K562 (cell line): Measurements from ENCODE around the gene TAF1D. TPM values are rescaled to one million over a fixed set of nuclear protein-coding genes. Genes with fewer than 3 reads are reported as not detected.

Source experiments
- BCLAF1 ChIP-seq, 2 experiments: fragments of 450-650 bp in 1 of 2; IDR thresholded peaks; 2 replicates each; pipeline ENCODE4 v1.6.1; 2011 to 2017; ENCODE audit warnings: low read depth in 2 of 2, antibody characterized with exemption in 1 of 2, borderline replicate concordance in 1 of 2, low read length in 1 of 2, mild to moderate bottlenecking in 1 of 2, mixed read lengths in 1 of 2; ENCODE audit not compliant: control insufficient read depth in 1 of 2
- CREB5 ChIP-seq: fragments of 250-450 bp; sonication (Bioruptor Pico); IDR thresholded peaks from 2 replicates; pipeline ENCODE4 v1.5.0; 2020; ENCODE audit warnings: mild to moderate bottlenecking
- HMG20B ChIP-seq: fragments of 250-450 bp; sonication (Bioruptor Pico); IDR thresholded peaks from 2 replicates; pipeline ENCODE4 v1.5.0; 2021; ENCODE audit warnings: mild to moderate bottlenecking
- LCOR ChIP-seq: sonication (generic); formaldehyde crosslinking; IDR thresholded peaks from 2 replicates; pipeline ENCODE4 v1.8.0; 2022; ENCODE audit warnings: mild to moderate bottlenecking, missing genetic modification reagents
- MECOM ChIP-seq: fragments of 250-450 bp; sonication (Bioruptor Pico); IDR thresholded peaks from 2 replicates; pipeline ENCODE4 v1.8.0; 2022; ENCODE audit warnings: inconsistent platforms
- MEF2D ChIP-seq: conservative IDR thresholded peaks from 2 replicates; pipeline ENCODE4 v1.6.1; 2016; ENCODE audit warnings: low read depth, missing genetic modification characterization, missing compliant biosample characterization
- MEIS2 ChIP-seq: fragments of 450-650 bp; IDR thresholded peaks from 2 replicates; pipeline ENCODE4 v1.6.1; 2014; ENCODE audit warnings: mild to moderate bottlenecking; ENCODE audit not compliant: partially characterized antibody
- MYNN ChIP-seq, 2 experiments: sonication (generic); formaldehyde crosslinking in 1 of 2; IDR thresholded peaks; 2 replicates each; pipeline versions ENCODE4 v1.5.0 to v1.6.1; 2016 to 2020; ENCODE audit warnings: antibody characterized with exemption in 1 of 2, missing genetic modification reagents in 1 of 2
- RUNX1 ChIP-seq: sonication (generic); IDR thresholded peaks from 2 replicates; pipeline ENCODE4 v1.6.1; 2016; ENCODE audit warnings: antibody characterized with exemption, low read depth
- SOX6 ChIP-seq: fragments of 450-650 bp; IDR thresholded peaks from 2 replicates; pipeline ENCODE4 v1.6.1; 2014; ENCODE audit warnings: mild to moderate bottlenecking
- THRA ChIP-seq: fragments of 450-650 bp; IDR thresholded peaks from 2 replicates; pipeline ENCODE4 v1.6.1; 2017; ENCODE audit warnings: mild to moderate bottlenecking, moderate library complexity
- ZBTB7A ChIP-seq: IDR thresholded peaks from 2 replicates; pipeline ENCODE4 v1.6.1; 2011; ENCODE audit warnings: low read depth, mild to moderate bottlenecking, low read length, moderate library complexity, borderline replicate concordance; ENCODE audit not compliant: control insufficient read depth
- ZNF277 ChIP-seq: fragments of 250-450 bp; sonication (Bioruptor Pico); IDR thresholded peaks from 2 replicates; pipeline ENCODE4 v1.8.0; 2022; ENCODE audit warnings: inconsistent platforms, mild to moderate bottlenecking, moderate library complexity, borderline replicate concordance
- ZNF408 ChIP-seq: fragments of 250-450 bp; sonication (Bioruptor Pico); IDR thresholded peaks from 2 replicates; pipeline ENCODE4 v1.4.0; 2020; ENCODE audit warnings: low read depth, mild to moderate bottlenecking, moderate library complexity
- ZNF592 ChIP-seq: fragments of 450-650 bp; IDR thresholded peaks from 2 replicates; pipeline ENCODE4 v1.6.1; 2017; ENCODE audit warnings: antibody characterized with exemption, mild to moderate bottlenecking
- ZSCAN32 ChIP-seq: fragments of 450-650 bp; formaldehyde crosslinking; IDR thresholded peaks from 2 replicates; pipeline ENCODE4 v1.4.0; 2020; ENCODE audit warnings: mild to moderate bottlenecking, moderate library complexity
- polyA plus RNA-seq, 8 experiments: library from polyadenylated mRNA; depleted of rRNA in 4 of 8; stranded (reverse) in 5 of 8; unstranded in 3 of 8; fragments of >200 nt; fragmentation: Nextera tagmentation in 2 of 8; fragmentation: Illumina TruSeq in 1 of 8; extraction: Ambion mirVana in 2 of 8; extraction: Trizol in 1 of 8; gene quantifications; 2 replicates each; pipeline versions ENCODE4 v1.2.1 to v1.2.3, GENCODE V29; 2011 to 2014; ENCODE audit warnings: inconsistent platforms in 1 of 8, missing spikeins in 1 of 8
- total RNA-seq, 7 experiments: library from RNA; depleted of rRNA in 6 of 7; stranded (reverse); fragments of >200 nt in 6 of 7; fragmentation: Illumina TruSeq in 2 of 7; extraction: Trizol in 2 of 7; gene quantifications; 2 replicates each; pipeline versions ENCODE4 v1.2.1 to v1.2.3, GENCODE V29; 2011 to 2021; ENCODE audit warnings: low replicate concordance in 1 of 7

TAF1D gene
- total and polyA plus RNA-seq, 9 of the 15 experiments (the other 6 are each of a cell fraction or from before 2014, with no cell fraction given), result 122 to 347 (median 250) TPM

- peak; percentile 97 for TF ChIP-seq ZNF592
- no peak for TF ChIP-seq RUNX1
- no peak for TF ChIP-seq BCLAF1 (IDR thresholded peaks at IDR 0.05; ENCODE audit: borderline replicate concordance in 1 of 2, control insufficient read depth in 1 of 2, low read depth in 2 of 2, low read length in 1 of 2)
- peak; percentile 90 for TF ChIP-seq MYNN (IDR thresholded peaks at IDR 0.05)
- no peak for TF ChIP-seq MYNN (CRISPR knock-in tag; IDR thresholded peaks at IDR 0.05)
- no peak for TF ChIP-seq ZNF277 (CRISPR knock-in tag)
- peak; percentile 87 for TF ChIP-seq LCOR (CRISPR knock-in tag)
- no peak for TF ChIP-seq THRA
- TF ChIP-seq ZSCAN32, result no peak
- TF ChIP-seq ZBTB7A, result no peak
- 0 out of 2 replicates have a peak, but pooled peaks have one; percentile 24 for TF ChIP-seq CREB5 (CRISPR knock-in tag)
- TF ChIP-seq SOX6, result peak; percentile 96
- no peak for TF ChIP-seq MECOM (CRISPR knock-in tag)
- TF ChIP-seq ZNF408 (CRISPR knock-in tag), result no peak
- TF ChIP-seq HMG20B, result no peak
- peak; percentile 69 for TF ChIP-seq MEIS2
- peak; percentile 90 for TF ChIP-seq MEF2D (tag)
Observed at GRCh38 chr11:93718057-93718563, 23.2 kb downstream of the TAF1D start (continued).
